ENCODE data around the gene RFLNA.
"Not testable (repeated sequence)": the region's sequence is repeated elsewhere in the genome, so short reads cannot be mapped to it uniquely, and the experiment has no call there.

GRCh38 chr12:124300657-124301056 is 5.8 kb downstream of the RFLNA start:
- TF ChIP-seq POLR2AphosphoS5 (IDR thresholded peaks at IDR 0.05; ENCODE audit: low read depth); CTCF (conservative IDR thresholded peaks at IDR 0.05; ENCODE audit: low read depth in 2 of 2); REST (IDR thresholded peaks at IDR 0.05; ENCODE audit: unreplicated experiment); STAT1 (IDR thresholded peaks at IDR 0.05; ENCODE audit: unreplicated experiment); EZH2 (IDR thresholded peaks at IDR 0.05; ENCODE audit: low read depth, unreplicated experiment): not testable (repeated sequence)

Measured in GM23338 (cell line).